IPS-NIHi11 (cell line): ENCODE measurements around the gene PCDH9.
"Not testable (repeated sequence)": the region's sequence is repeated elsewhere in the genome, so short reads cannot be mapped to it uniquely, and the experiment has no call there.

Experiments used
- DNase-seq: peaks from one replicate; pipeline ENCODE4 v3.0.0; 2012; ENCODE audit warnings: mixed read lengths, low spot score

Gene PCDH9

DNA sequence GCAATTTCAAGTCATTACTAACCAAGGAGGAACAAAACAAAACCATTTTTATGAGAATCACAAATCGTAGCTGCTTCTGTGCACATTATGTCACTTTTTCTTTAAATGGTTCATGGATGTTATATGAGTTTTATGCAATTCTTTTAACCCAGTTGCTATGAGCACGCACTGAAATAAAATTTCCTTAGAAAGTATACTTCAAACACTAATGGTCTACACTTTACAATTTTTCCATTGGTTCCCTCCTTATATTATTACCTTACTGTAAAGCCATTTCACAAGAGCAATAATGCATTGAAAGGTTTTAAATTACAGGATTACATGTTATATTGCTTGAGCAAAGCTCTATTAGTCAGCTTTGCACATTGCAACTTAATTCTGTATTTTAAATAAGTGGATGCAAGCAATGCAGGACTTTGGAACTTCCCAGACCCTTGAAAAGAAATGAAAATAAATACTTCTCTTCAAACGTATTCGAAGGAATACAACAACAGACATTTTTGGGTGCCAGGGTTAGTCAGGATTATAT, 318.7 kb downstream of the PCDH9 start:
- no peak for DNase-seq

DNA sequence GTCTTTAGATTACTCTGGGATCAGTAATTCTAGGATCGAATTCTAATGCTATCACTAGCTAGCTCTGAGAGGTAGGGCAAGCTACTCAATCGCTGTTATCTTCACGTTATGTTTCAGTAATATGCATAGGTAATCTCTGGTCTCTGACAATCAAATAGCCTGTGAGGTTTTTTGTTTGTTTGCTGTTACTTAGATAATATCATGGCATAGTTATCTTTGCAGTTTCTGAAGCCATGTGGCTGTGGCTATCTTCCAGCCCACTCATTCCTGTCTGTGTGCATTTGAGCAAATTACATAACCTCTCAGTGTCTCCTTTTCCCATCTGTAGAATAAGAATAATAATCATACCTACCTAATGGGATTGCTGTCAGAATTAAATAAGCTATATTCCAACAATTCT, 330.2 kb downstream of the PCDH9 start:
- no peak for DNase-seq

DNA sequence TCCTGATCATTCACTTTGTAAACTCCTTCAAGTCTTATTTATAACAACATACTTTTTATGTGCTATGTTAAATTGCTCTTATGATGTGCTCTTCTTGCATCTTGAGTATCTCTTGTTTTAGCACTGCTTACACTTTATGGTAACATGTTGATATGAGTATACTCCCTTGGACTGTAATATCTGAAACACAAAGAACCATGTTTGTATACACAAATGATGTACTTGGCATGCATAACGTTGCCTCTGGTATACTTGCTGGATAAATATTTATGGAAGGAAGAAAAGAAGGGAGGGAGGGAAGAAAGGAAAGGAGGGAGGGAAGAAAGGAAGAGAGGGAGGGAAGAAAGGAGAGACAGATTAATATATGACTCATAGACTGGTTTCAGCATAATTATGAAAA, 333.2 kb downstream of the PCDH9 start:
- DNase-seq: no peak

DNA sequence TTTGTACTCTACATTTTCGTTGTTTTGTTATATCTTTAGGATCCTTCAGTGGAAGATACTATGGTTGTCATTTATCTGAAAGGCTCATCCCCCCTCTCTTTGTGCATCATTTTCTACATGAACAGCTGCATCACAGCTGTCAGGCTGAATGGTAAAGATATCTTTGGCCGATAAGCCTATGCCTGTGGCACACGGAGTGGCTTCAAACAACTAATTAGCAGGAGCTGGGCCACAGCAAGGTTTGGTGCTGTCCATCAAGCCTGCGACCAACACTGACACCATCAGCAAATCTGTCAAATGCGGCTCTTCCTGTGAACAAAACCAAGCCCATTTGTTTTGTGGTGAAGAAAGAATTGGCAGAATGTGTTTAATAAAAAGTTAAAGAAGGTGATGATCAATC, 334.4 kb downstream of the PCDH9 start:
- DNase-seq: no peak

DNA sequence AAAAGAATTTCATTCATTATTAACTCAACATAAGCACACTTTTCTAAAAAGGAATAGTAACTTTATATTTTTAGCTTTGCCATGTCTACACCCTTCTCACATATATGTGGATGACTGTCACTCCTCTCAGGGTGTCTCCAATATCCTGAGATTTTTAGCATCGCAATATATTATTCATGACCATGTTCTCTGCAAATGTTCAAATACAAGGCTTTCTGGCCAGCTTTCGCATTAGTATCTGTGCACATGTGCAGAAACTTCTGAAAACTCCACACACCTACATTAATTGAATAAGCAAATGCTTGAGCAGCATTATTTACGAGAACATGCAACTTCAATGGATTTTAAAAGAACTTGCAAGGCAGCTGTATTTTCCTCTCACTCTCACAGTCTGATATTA, 334.8 kb downstream of the PCDH9 start:
- no peak for DNase-seq

DNA sequence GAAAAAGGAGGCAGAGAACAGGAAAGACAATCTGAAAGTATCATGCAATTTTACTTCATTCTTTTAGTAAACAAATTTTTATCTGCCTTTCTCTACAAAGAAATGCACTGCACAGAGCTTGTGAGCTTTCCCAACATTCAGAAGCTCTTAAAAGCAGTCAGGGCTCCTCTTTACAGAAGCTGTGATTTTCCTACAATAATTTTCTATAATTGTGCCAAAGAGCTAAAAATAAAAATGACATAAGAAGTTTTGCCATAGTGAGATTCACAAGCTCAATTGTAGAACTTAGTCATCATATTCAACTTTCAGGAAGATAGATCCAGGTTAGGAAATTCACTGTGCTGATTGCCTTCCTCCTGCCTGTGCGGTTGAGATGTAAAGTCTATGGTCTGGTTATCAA, 341.4 kb downstream of the PCDH9 start:
- no peak for DNase-seq

DNA sequence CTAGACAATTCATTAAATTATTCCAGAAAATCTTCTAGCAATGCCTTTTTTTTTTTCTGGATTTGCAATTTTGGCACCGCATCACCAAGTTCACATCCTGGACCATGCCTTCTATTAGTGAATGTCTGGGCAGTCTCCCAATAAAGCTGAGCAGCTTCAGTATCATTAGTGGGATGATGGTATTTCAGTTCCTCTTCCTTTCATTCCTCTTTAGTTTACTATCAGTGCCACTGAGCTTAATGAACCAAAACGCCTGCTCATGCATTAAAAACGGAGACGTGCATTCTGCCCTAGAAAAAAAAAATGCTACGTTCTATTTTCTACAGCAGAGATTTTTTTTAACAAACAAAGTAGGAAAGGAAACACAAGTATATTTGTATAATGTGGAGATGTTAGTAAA, 343.0 kb downstream of the PCDH9 start:
- no peak for DNase-seq

DNA sequence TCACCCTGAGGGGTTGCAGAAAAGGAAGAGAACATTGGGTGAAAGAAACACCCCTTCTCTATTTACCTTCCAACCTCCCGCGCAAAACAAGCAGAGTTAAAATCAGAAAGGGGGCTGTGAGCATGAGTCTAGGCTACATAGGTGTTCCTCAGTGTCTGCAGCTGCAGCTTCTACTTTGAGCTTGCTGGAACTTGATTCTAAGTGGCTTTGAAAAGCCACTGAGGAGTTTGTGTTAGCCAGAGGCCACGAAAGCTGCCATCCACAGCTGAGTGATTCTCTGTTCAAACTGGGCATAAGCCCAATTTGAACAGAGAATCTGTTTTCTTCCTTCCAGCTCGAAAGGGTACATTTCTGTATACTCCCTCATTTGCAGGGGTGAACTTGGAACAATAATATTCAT, 343.9 kb downstream of the PCDH9 start:
- no peak for DNase-seq

DNA sequence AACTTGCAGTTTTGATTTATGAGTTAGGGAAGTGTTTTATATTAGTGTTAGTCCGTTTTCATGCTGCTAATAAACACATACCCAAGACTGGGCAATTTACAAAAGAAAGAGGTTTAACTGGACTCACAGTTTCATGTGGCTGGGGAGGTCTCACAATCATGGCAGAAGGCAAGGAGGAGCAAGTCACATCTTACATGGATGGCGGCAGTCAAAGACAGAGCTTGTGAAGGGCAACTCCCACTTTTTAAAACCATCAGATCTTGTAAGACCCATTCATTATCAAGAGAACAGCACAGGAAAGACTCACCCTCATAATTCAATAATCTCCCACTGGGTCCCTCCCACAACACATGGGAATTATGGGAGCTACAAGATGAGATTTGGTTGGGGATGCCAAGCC, 349.0 kb downstream of the PCDH9 start:
- DNase-seq: not testable (repeated sequence)

DNA sequence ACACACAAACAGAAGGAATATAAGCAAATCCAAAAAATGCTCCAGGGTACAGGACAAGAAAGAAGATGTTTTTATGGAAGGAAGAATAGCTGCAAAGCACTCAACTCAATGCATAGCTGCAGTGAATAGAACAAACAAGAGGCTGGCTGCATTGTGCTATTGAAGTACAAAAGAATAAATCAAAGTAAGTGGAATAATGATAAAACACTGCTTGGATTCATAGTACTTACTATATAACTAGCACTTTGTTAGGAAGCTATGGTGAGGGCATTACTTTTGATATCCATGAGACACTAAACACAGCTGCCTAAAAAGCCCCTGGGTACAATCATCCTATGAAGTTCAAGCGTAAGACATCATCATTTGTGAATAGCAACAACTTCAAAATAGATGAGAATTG, 350.1 kb downstream of the PCDH9 start:
- no peak for DNase-seq

DNA sequence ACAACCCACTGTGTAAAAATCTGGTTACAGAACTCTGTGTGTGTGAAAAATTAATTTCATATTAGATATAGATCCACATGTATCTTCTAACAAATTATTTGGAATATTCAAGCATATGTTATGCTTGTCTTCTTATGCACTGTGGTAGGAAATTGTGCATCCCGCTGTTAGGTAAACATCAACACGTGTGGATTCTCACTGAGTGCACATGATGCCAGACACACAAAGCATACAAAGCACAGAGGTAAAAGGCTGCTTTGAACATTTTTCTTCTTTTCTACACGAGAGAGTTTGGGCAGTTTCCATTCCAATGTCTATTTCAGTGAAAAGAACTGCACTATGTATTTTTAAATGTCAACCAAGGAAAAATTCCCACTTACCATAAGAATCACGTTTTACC, 354.9 kb downstream of the PCDH9 start:
- DNase-seq: no peak

DNA sequence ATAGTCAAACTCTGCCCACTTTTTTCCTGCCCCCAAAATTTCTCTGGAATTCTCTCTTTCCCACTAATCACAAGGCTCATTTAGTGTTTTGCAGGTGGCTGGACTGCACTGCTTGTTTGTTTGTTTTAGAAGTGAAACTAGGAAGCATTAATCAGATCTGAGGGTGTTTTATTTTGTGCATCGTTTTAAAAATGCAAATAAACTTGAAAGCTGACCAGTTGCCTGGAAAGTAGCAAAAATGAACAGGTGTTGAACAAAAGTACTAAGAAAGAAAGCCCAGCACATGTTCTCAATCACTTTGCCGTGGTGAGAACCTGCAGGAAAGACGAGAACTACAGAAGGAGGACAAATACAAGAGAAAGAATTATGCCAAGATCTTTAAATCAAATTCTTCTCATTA, 365.5 kb downstream of the PCDH9 start:
- DNase-seq: no peak

DNA sequence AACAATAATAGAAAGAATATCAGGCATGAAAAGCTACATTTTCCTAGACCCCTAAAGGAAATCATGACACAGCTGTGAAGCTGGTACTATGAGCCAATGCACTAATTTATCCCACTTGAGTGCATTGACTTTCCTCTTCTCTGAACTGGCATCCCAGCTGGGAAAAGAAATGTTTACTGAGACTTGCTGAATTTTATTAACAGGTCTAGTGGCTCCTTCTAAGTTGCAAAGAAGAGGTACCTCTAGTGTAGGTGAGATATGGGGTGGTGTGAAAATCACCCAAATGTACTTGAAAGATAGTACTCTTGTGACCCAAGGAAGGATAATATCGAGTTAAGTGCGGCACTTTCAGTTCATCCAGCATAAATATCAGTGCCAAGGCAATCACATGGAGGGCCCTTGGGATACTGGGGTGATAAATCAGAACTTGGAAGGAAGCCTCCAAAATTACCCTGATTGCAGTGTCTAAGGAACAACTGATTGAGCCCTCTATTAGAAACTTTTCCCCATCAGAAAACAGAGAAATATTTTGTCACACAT, 369.2 kb downstream of the PCDH9 start:
- DNase-seq: no peak

DNA sequence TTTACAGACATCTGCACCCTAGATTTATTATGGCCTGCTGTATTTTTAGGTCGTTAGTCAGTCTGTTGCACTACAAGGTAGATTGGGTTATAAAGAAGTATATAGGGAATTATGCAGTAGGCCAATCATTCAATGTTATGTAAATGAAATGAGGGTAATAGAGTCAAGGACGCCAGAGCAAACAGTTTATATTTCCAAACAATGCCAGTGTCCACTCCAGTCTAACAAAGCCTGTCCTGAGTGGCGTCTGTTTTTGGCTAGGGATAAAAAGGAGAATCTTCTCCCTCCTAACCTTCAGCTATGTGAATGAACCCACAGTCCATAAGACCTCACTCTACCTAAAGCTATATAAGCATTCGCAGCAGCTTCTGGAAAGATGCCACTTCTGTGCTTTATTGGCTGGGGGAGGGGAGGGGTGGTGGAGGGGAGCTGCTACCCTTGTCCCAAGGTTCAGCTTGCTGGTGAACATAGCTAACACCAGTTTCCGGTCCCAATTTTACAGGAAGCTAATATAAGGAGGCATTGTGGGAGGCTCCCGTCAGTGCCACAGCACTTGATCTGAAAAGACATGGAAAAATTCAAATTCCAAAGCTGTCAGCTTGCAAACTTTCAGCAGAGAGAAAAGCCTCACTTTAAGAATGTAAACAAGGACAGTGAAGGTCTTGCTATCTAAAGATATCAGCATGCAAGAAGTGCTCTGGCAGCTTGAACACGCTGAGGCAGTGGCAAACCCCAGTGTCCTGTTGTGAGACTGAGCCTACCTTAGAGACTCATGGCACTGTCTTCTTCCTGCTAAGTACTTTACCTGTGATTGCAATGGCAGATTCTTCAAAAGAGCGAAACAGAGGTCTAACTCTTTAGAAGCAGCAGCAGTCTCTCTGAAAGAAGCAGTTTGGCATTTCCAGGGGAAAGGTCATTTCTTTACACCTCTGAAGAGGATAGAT, 369.9 kb downstream of the PCDH9 start:
- DNase-seq: no peak

DNA sequence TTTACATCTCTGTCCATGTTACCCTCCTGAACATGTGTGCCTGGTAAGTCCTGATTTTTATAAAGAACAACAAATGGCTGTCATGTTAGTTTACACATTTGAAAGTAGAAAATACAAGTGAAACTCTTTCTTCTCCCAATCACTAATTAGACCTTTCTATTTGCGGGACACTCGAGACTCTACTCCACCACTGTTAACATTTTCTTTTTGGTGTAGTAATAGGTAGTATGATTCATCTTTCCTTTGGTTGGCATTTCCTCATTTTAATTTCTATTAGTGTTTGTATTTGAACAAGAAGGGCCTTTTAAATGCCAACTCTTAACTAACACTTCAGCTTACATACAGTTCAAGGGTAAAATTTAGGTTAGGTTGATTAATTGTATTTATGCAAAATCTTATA, 371.1 kb downstream of the PCDH9 start:
- DNase-seq: no peak

DNA sequence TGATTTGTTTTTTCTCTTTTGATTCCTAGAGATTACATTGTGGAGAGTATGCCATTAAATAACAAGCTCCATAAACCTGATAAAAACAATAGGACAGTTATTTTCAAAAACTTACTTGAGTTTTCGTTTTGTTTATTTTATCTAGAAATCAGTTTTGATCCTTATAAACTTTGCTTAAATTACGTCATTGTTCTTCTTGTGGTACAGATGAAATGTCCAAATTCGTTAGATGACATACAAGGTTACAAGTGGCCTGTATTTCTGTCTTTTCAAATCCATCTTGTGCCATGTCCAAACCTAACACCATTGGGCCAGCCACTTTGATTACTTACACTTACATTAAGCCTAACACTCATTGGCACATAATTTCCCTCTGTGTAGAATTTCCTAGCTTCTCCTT, 372.0 kb downstream of the PCDH9 start:
- DNase-seq: no peak

DNA sequence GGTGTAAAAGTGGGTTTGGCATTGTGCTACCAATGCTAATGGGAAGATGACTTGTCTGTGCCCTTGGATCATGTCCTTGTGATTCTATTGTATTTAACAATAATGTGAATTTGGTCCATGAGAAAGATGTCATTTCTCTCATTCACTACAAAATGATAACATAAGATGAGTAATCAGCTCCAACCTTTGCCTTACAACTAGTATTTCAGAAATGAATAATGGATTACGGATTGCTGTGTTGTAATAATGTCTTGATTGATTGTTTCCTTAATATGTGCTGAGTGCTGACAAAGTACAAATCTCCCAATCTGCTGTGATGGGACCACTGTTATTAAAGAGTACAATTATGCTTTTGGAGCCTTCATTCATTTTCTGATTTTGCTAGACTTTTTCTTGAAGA, 375.0 kb downstream of the PCDH9 start:
- no peak for DNase-seq

DNA sequence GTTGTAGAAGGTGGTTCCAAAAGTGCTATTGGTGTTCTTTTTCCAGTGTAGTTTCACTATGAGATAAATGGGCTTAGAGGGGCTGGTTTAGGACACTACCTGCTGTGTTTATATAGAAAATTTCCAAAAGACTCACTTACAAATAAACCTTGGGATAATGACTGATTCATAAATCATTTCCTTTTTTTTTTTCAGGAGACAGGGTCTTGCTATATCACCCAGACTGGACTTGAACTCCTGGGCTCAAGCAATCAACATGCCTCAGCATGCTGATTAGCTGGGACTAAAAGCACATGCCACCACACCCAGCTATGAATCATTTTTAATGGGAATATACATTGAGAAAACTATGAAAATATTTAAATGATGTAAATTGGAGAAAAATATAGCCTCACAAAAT, 376.6 kb downstream of the PCDH9 start:
- no peak for DNase-seq

DNA sequence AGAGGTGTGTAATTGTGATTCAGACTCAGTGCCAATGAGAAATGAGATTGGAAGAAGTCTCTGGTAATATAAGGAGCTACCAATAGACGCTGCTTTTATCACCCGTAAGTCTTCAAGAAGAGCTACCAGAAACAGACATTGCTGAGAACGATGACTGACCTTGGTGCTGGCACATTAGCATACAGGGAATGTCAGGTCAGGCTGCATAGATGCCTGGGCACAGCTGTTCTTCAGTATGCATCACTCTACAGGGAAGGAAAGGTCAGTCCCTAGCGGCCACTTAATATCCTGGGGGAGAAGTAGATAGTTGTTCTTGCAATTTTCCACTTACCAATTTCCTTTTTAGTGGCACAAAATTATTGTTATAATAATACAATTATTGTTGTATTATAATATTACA, 380.4 kb downstream of the PCDH9 start:
- DNase-seq: no peak

DNA sequence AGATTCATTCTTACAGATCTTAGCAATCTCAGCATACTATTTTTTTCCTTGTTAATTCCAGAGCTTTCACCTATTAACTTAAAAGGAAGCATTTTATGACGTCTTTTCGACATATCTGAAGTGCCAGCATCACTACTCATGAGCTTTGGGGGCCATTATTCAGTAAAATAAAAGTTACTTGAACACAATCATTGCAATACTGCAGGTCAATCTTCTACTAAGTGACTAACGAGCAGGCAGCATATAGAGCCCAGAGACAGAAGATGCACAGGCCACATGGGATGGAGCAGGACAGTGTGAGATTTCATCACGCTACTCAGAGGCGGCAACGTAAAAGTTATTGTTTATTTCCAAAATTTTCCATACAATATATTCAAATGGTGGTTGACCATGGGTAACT, 382.6 kb downstream of the PCDH9 start:
- no peak for DNase-seq

DNA sequence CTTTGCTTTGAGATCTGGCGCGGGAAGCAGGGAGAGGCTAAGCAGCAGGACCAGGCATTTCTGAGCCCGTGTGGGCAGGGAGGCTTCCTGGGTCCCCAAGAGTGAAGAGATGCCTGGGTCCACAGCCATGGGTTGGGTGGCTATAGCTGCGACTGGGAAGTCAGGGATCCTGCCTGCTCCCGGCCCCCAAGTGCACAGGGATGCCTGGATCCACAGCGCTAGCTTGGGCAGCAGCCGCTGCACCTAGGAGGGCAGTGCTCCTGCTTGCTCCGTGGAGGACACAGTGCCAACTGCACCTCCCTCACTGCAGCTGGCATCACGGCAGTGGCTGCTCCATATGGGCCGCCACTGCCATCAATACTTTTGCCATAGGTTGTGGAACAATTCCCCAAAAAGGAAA, 384.7 kb downstream of the PCDH9 start:
- no peak for DNase-seq

DNA sequence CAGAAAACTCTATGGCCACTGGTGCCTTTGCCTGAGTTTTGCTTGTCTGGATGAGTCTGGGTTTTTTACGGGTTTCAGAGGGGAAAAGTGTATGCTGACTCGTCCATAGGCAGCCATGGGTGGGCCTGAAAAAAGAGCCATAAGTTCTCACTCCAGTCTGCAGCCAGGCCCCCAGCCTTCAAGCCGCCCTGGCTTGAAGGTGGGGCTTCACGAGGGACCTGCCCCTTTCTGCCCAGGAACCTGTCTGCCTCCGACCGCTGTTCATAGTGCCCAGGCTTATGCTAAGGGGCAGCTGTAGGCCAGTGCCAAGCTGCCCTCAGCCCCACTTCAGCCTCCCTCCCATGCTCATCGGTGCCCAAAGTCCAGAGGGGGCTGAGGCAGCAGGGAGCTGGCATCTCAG, 385.2 kb downstream of the PCDH9 start:
- no peak for DNase-seq

DNA sequence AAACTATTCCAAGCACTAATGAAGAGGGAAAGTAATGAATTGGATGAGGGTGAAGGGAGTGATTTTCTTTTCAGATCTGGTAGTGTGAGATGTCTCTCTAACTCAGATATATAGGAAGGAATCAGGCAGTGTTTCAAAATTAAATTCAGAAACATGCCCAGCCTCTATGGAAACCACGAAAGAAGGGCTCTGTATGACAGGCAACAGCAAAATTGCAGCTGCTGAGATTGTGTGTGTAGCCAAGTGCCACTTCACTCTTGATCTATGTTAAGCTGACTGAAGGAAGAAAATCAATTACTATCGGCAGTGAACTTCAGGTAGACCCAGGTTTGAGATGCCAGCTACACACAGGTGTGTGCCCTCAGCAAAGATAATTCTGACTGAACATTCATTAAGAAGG, 387.4 kb downstream of the PCDH9 start:
- no peak for DNase-seq

DNA sequence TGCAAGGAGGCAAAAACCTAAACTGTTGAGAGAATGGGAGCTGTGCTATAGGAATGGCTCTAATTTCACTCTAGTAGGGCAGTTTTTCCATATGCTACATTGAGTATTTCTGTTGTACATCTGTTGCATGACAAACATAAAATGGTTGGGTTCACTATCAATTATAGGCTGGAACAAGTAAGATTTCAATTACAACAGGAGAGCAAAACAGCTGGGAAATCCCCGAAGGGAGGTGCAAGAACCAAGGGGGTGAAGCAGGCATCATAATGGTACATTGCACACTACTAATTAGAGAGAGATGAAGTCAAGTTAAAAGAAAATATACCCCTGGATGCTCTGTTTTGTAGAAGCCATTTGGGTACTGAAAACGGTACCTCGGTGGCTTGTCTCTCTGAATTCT, 389.5 kb downstream of the PCDH9 start:
- DNase-seq: no peak
